PC-9 (cell line): ENCODE results near the gene RBM4B. TPM values are rescaled to one million over a fixed set of nuclear protein-coding genes. Genes with fewer than 3 reads are reported as not detected.

Experiments
- BruUV-seq: library from RNA; stranded (reverse); fragments of 400-500 nt; replicated peaks from 2 replicates; lab custom pipeline; 2021; lab: Mats Ljungman, UMichigan
- CTCF ChIA-PET: fragments of 300-600 bp; sonication (Branson Sonifier 250); formaldehyde crosslinking; loops from one replicate; lab custom pipeline; 2022; ENCODE audit warnings: antibody characterized with exemption; lab: Charles Lee
- POLR2A ChIA-PET: fragments of 300-600 bp; sonication (Branson Sonifier 250); formaldehyde crosslinking; loops from one replicate; lab custom pipeline; 2022; ENCODE audit warnings: antibody characterized with exemption; ENCODE audit not compliant: unreplicated experiment; lab: Charles Lee
- DNase-seq, 2 experiments: peaks; one replicate each; pipeline versions ENCODE4 v3.0.0 to v3.0.0-alpha.2; 2015 to 2022; ENCODE audit warnings: mixed read lengths in 1 of 2
- H2AFZ ChIP-seq: fragments of 200-600 bp; sonication (generic); 2 replicates; pipeline ENCODE4 v1.8.1; 2017; ENCODE audit warnings: antibody characterized with exemption
- H3F3A ChIP-seq: fragments of 200-600 bp; sonication (generic); 2 replicates; pipeline ENCODE4 v1.8.1; 2017; ENCODE audit warnings: antibody characterized with exemption, mild to moderate bottlenecking, low read depth; ENCODE audit not compliant: insufficient read depth
- H3K27ac ChIP-seq: fragments of 200-600 bp; sonication (generic); 2 replicates; pipeline ENCODE4 v1.6.1; 2016; ENCODE audit warnings: mixed run types
- H3K27me3 ChIP-seq: fragments of 200-600 bp; sonication (generic); 2 replicates; pipeline ENCODE4 v1.6.1; 2016; ENCODE audit warnings: low read depth, mixed run types; ENCODE audit not compliant: insufficient read depth
- H3K36me3 ChIP-seq: fragments of 200-600 bp; sonication (generic); 2 replicates; pipeline ENCODE4 v1.6.1; 2016; ENCODE audit warnings: low read depth, mixed run types
- H3K4me1 ChIP-seq: fragments of 200-600 bp; sonication (generic); replicated peaks from 2 replicates; pipeline ENCODE4 v1.6.1; 2016; ENCODE audit warnings: mixed run types; ENCODE audit not compliant: insufficient read depth
- H3K4me2 ChIP-seq: fragments of 200-600 bp; sonication (generic); 2 replicates; pipeline ENCODE4 v1.6.1; 2017; ENCODE audit warnings: mixed run types
- H3K4me3 ChIP-seq: fragments of 200-600 bp; sonication (generic); 2 replicates; pipeline ENCODE4 v1.6.1; 2016; ENCODE audit warnings: mixed run types
- H3K79me2 ChIP-seq: fragments of 200-600 bp; sonication (generic); 2 replicates; pipeline ENCODE4 v1.6.1; 2017; ENCODE audit warnings: low read depth, mixed run types
- H3K9me2 ChIP-seq: fragments of 200-600 bp; sonication (generic); 2 replicates; pipeline ENCODE4 v1.8.1; 2017; ENCODE audit warnings: mild to moderate bottlenecking; ENCODE audit not compliant: insufficient read depth
- H3K9me3 ChIP-seq: fragments of 200-600 bp; sonication (generic); 2 replicates; pipeline ENCODE4 v1.8.1; 2016; ENCODE audit warnings: low read depth; ENCODE audit not compliant: insufficient read depth
- H4K20me1 ChIP-seq: fragments of 200-600 bp; sonication (generic); 2 replicates; pipeline ENCODE4 v1.8.1; 2017; ENCODE audit not compliant: insufficient read depth
- CTCF ChIP-seq: fragments of 200-600 bp; sonication (generic); conservative IDR thresholded peaks from 2 replicates; pipeline ENCODE4 v1.6.1; 2017; ENCODE audit warnings: mixed run types, antibody characterized with exemption, mild to moderate bottlenecking, moderate library complexity
- EZH2 ChIP-seq: fragments of 200-600 bp; sonication (generic); IDR thresholded peaks from 2 replicates; pipeline ENCODE4 v1.8.0; 2017; ENCODE audit warnings: antibody characterized with exemption, low read depth
- intact Hi-C: fragments of 100-400 bp; cut with micrococcal nuclease; formaldehyde crosslinking; loops from one replicate; pipeline ENCODE4 v1.10.0; 2022; ENCODE audit not compliant: unreplicated experiment
- total RNA-seq: library from RNA; stranded (reverse); gene quantifications from 2 replicates; pipeline ENCODE4 v1.2.3, GENCODE V29; 2021

Gene RBM4B
- total RNA-seq, 1 experiment from 2014 or later = 24.8 TPM

- Histone ChIP-seq H3K9me2 (no peaks in the 10 kb centered on the region), H3K79me2 (peaks cover 100% of the 10 kb centered on the region), H3K36me3 (peaks cover 80% of the 10 kb centered on the region), H3F3A (peaks cover 21% of the 10 kb centered on the region), H2AFZ (no peak overlapping the region), H3K4me3 (no peak overlapping the region), H3K27ac (no peak overlapping the region), H4K20me1 (peaks cover 96% of the 10 kb centered on the region), H3K9me3 (no peaks in the 10 kb centered on the region), H3K27me3 (no peaks in the 10 kb centered on the region), H3K4me1 (no peaks in the 10 kb centered on the region; the same call in 1 of the 2 replicates), H3K4me2 (no peak overlapping the region)
- no TSS peak for BruUV-seq
- CTCF ChIA-PET = no interaction called here
- intact Hi-C loops = no loop called here
- no peak for DNase-seq
- TF ChIP-seq EZH2 (no peak), CTCF (no peak)
- POLR2A ChIA-PET = interaction anchor here (0.6 kb wide), 1 partner anchor 13 kb away, joined by 6 read pairs; the partner anchor contains the start of gene RBM4
Observed at GRCh38 chr11:66625041-66625751, 52.5 kb downstream of the RBM4B start.

GRCh38 chr11:66624450-66624849 is 53.2 kb downstream of the RBM4B start:
- Histone ChIP-seq H3K27ac (no peak overlapping the region), H3K36me3 (peaks cover 73% of the 10 kb centered on the region), H3K9me2 (no peaks in the 10 kb centered on the region), H3K4me2 (no peak overlapping the region), H3K4me1 (peaks cover 6% of the 10 kb centered on the region), H3K9me3 (no peaks in the 10 kb centered on the region), H3K27me3 (no peaks in the 10 kb centered on the region), H3K4me3 (no peak overlapping the region), H3F3A (peaks cover 18% of the 10 kb centered on the region), H2AFZ (no peak overlapping the region), H4K20me1 (peaks cover 96% of the 10 kb centered on the region), H3K79me2 (peaks cover 100% of the 10 kb centered on the region)
- BruUV-seq = no TSS peak
- CTCF ChIA-PET = no interaction called here
- POLR2A ChIA-PET = interaction anchor here (0.5 kb wide), 1 partner anchor 14 kb away, joined by 5 read pairs; no protein-coding TSS in a partner anchor
- TF ChIP-seq EZH2 (no peak), CTCF (no peak)
- no peak for DNase-seq
- intact Hi-C loops = no loop called here

- Histone ChIP-seq H3K9me2 (no peaks in the 10 kb centered on the region), H3K27ac (no peak overlapping the region), H3F3A (peaks cover 19% of the 10 kb centered on the region; the same call in 1 of the 2 replicates), H3K79me2 (peaks cover 88% of the 10 kb centered on the region), H3K4me1 (peaks cover 31% of the 10 kb centered on the region), H3K27me3 (no peaks in the 10 kb centered on the region), H2AFZ (no peak overlapping the region), H3K9me3 (no peaks in the 10 kb centered on the region), H3K36me3 (peaks cover 39% of the 10 kb centered on the region), H4K20me1 (peaks cover 71% of the 10 kb centered on the region), H3K4me2 (peak overlapping the region; percentile 99), H3K4me3 (peak overlapping the region; percentile 73)
- intact Hi-C loops = loop anchor here (2.0 kb wide), 1 partner anchor 72 kb away; the partner anchor contains the start of genes ACTN3 and ZDHHC24
- ChIA-PET POLR2A (interaction anchor here (0.5 to 0.7 kb wide), 5 partner anchors 16 to 135 kb away, joined by 3 to 9 read pairs (median 5); no protein-coding TSS in a partner anchor), CTCF (interaction anchor here (0.6 kb wide), 1 partner anchor 249 kb away, joined by 3 read pairs; no protein-coding TSS in a partner anchor)
- TF ChIP-seq CTCF (no peak), EZH2 (no peak)
- no peak for DNase-seq
- no TSS peak for BruUV-seq
Observed at GRCh38 chr11:66619080-66619554, 58.6 kb downstream of the RBM4B start.
